ENCODE measurements around the gene KRTAP12-4. TPM values are rescaled to one million over a fixed set of nuclear protein-coding genes. Genes with fewer than 3 reads are reported as not detected.
"Not testable (repeated sequence)": the region's sequence is repeated elsewhere in the genome, so short reads cannot be mapped to it uniquely, and the experiment has no call there.

Gene KRTAP12-4
- total RNA-seq, 1 donor from 2014 or later, result not detected

DNA sequence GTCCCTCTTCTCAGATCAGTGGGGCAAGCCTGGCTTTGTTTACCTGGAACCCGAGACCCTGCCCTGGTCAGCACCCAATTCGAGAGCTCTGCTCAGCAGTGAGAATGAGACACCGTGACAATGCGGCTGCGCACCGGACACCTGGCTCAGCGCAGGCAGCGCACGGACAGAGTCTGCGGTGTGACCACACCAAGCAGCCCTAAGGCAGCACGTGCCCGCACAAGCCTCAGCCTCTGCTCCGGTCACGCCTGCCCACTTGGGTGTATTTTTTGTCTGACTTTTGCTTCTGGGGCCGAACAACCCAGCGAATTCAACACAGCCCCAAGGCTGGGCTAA, 37.9 kb downstream of the KRTAP12-4 start:
- intact Hi-C loops (cut with DNase I), result no loop called here
- ATAC-seq (no peak), DNase-seq (ENCODE audit: low spot score) (no peak)

DNA sequence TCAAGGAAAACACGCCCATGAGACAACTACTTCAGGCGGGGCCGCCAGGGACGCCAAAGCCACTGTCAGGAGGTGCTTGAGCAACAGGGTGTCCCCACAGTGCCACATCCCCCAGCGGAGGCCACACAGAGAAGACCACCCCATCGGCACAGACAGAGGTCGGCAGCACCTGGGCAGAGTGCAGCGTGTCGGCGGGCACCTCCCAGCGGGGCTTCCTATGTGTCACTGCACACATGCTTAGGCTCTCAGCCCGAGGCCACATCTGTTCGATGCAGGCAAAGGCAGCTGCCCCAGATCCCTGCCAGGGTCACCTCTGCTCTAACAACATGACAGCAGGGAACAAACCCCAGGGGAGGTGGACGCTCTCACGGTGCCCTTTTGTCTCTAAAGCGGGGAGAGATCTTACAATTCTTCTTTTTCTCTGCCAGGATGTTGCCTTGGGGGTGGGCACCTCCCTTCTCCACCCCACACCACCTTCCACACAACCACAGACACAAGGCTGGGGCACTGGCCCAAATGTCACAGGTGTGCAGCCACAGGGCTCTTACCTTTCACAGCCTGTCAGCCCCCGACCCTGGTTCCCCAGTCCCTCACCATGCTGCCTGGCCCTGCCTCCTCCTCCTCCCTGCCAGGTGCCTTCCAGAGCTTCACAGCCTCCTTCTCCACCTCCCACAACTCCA, 38.4 kb downstream of the KRTAP12-4 start:
- ATAC-seq, result no peak
- no peak for DNase-seq (ENCODE audit: low spot score)
- intact Hi-C loops (cut with DNase I), result no loop called here

GRCh38 chr21:44615466-44615865, 39.0 kb downstream of the KRTAP12-4 start:
- DNase-seq (ENCODE audit: low spot score) (no peak), ATAC-seq (no peak)
- intact Hi-C loops (cut with DNase I), result no loop called here

- DNase-seq (ENCODE audit: low spot score), result no peak
- intact Hi-C loops (cut with DNase I), result no loop called here
- ATAC-seq, result no peak
These were observed 39.5 kb downstream of the KRTAP12-4 start for GRCh38 chr21:44614961-44615391.

- intact Hi-C loops (cut with DNase I), result no loop called here
- no peak for DNase-seq (ENCODE audit: low spot score)
- no peak for ATAC-seq
These were observed 40.3 kb downstream of the KRTAP12-4 start for GRCh38 chr21:44614161-44614631.

GRCh38 chr21:44613386-44614155, 40.9 kb downstream of the KRTAP12-4 start:
- intact Hi-C loops (cut with DNase I), result no loop called here
- DNase-seq (ENCODE audit: low spot score) (no peak), ATAC-seq (no peak)

DNA sequence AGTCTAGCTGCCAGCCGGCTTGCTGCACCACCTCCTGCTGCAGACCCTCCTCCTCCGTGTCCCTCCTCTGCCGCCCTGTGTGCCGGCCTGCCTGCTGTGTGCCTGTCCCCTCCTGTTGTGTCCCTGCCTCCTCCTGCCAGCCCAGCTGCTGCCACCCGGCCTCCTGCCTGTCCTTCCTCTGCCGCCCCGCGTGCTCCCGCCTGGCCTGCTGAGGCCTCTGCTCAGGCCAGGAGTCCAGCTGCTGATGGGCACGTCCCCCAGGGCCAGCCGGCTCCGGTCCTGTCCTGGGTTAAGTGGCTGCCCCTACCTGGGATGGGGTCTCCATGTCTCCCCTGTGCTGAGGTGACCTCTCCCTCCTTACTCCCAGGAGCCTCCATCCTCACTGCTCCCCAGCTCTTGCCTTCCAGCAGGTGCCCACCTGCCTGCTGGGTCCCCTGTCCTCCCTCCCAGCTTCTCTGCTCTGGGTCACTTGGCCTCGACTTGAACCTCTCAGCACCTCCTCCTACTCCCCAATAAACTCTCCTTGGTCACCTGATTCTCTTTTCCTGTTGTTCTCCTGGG, 41.7 kb downstream of the KRTAP12-4 start:
- DNase-seq (ENCODE audit: low spot score), result no peak
- intact Hi-C loops (cut with DNase I), result no loop called here

GRCh38 chr21:44612029-44612486, 42.4 kb downstream of the KRTAP12-4 start, which contains the start of gene KRTAP10-8:
Gene KRTAP10-8, plus strand, starts transcription at chr21:44612079. Its CDS starts 22 bp downstream, at chr21:44612101.
- no peak for ATAC-seq
- no peak for DNase-seq (ENCODE audit: low spot score)
- intact Hi-C loops (cut with DNase I), result no loop called here

More for the DNA sequence above, 41.7 kb downstream of the KRTAP12-4 start:
- ATAC-seq, result no peak

GRCh38 chr21:44611551-44611950, 42.9 kb downstream of the KRTAP12-4 start:
- ATAC-seq (no peak), DNase-seq (ENCODE audit: low spot score) (no peak)
- intact Hi-C loops (cut with DNase I), result no loop called here

GRCh38 chr21:44610157-44610843, 44.2 kb downstream of the KRTAP12-4 start:
- ATAC-seq; DNase-seq (ENCODE audit: low spot score); intact Hi-C loops (cut with DNase I): not testable (repeated sequence)

GRCh38 chr21:44609193-44609592, 45.3 kb downstream of the KRTAP12-4 start:
- intact Hi-C loops (cut with DNase I), result no loop called here
- ATAC-seq, result no peak
- DNase-seq (ENCODE audit: low spot score), result no peak

GRCh38 chr21:44606495-44606894, 48.0 kb downstream of the KRTAP12-4 start:
- intact Hi-C loops (cut with DNase I), result no loop called here
- DNase-seq (ENCODE audit: low spot score) (no peak), ATAC-seq (no peak)

Other genes starting within 250 kb of the KRTAP12-4 start
- 6.8 TPM for gene LRRC3, start 199.1 kb downstream of the KRTAP12-4 start, total RNA-seq
- not detected for gene KRTAP10-1, start 114.5 kb downstream of the KRTAP12-4 start, total RNA-seq
- not detected for gene KRTAP10-2, start 103.2 kb downstream of the KRTAP12-4 start, total RNA-seq
- gene KRTAP10-3, start 95.9 kb downstream of the KRTAP12-4 start, total RNA-seq, result not detected
- not detected for gene KRTAP10-4, start 80.9 kb downstream of the KRTAP12-4 start, total RNA-seq
- gene KRTAP10-5, start 74.1 kb downstream of the KRTAP12-4 start, total RNA-seq, result not detected
- gene KRTAP10-6, start 62.2 kb downstream of the KRTAP12-4 start, total RNA-seq, result not detected
- not detected for gene KRTAP10-7, start 54.1 kb downstream of the KRTAP12-4 start, total RNA-seq
- gene KRTAP10-8, start 42.6 kb downstream of the KRTAP12-4 start, total RNA-seq, result not detected
- not detected for gene KRTAP10-9, start 27.6 kb downstream of the KRTAP12-4 start, total RNA-seq
- gene KRTAP10-10, start 17.3 kb downstream of the KRTAP12-4 start, total RNA-seq, result not detected
- not detected for gene KRTAP10-11, start 8.2 kb downstream of the KRTAP12-4 start, total RNA-seq
- gene KRTAP12-3, start 3.3 kb upstream of the KRTAP12-4 start, total RNA-seq, result not detected
- gene KRTAP12-2, start 12.3 kb upstream of the KRTAP12-4 start, total RNA-seq, result not detected
- gene KRTAP12-1, start 27.5 kb upstream of the KRTAP12-4 start, total RNA-seq, result not detected
- gene KRTAP10-12, start 42.5 kb upstream of the KRTAP12-4 start, total RNA-seq, result not detected
- not detected for gene TSPEAR, start 56.9 kb upstream of the KRTAP12-4 start, total RNA-seq
- gene UBE2G2, start 147.2 kb upstream of the KRTAP12-4 start, total RNA-seq, result 78.0 TPM
- 65.5 TPM for gene SUMO3, start 163.4 kb upstream of the KRTAP12-4 start, total RNA-seq
- gene PTTG1IP, start 219.0 kb upstream of the KRTAP12-4 start, total RNA-seq, result 192 TPM